NB4 (cell line): ENCODE results near the gene CNTN5.

ENCODE experiments used
- CTCF ChIP-seq: IDR thresholded peaks from one replicate; pipeline ENCODE4 v1.5.1; 2012; ENCODE audit warnings: low read depth, low read length
- POLR2A ChIP-seq: IDR thresholded peaks from 2 replicates; pipeline ENCODE4 v1.6.1; 2011; ENCODE audit warnings: mild to moderate bottlenecking; ENCODE audit not compliant: insufficient read length; ENCODE audit errors: extremely low read depth

GRCh38 chr11:99327527-99327926, 306.8 kb downstream of the CNTN5 start:
- TF ChIP-seq CTCF, result no peak
- no peak for TF ChIP-seq POLR2A
